ENCODE data around the gene MXRA7.

DNA sequence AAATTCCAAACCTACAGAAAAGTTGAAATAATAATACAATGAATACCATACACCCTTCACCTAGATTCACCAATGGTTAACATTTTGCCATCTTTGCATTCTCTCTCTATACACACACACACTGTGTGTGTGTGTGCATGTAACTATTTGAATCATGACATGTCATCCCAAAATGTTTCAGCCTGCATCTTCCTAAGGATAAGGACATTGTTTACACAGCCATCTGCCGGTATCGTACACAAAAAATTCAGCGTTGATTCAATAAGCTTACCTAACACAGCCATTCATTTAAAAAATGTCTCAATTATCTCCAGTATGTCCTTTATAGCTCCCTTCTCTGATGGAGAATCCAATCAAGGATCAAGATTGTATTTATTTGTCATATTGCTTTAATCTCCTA lies 3.9 kb downstream of the MXRA7 start:
- TF ChIP-seq, protein P1, sequence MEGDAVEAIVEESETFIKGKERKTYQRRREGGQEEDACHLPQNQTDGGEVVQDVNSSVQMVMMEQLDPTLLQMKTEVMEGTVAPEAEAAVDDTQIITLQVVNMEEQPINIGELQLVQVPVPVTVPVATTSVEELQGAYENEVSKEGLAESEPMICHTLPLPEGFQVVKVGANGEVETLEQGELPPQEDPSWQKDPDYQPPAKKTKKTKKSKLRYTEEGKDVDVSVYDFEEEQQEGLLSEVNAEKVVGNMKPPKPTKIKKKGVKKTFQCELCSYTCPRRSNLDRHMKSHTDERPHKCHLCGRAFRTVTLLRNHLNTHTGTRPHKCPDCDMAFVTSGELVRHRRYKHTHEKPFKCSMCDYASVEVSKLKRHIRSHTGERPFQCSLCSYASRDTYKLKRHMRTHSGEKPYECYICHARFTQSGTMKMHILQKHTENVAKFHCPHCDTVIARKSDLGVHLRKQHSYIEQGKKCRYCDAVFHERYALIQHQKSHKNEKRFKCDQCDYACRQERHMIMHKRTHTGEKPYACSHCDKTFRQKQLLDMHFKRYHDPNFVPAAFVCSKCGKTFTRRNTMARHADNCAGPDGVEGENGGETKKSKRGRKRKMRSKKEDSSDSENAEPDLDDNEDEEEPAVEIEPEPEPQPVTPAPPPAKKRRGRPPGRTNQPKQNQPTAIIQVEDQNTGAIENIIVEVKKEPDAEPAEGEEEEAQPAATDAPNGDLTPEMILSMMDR (IDR thresholded peaks at IDR 0.05) = no peak
- no peak for TF ChIP-seq POLR2AphosphoS5 (IDR thresholded peaks at IDR 0.05)
